HepG2 (cell line): Measurements from ENCODE around the gene MEGF6. TPM values are rescaled to one million over a fixed set of nuclear protein-coding genes. Genes with fewer than 3 reads are reported as not detected.

Source experiments
- ATAC-seq: fragments of 200-7000 bp; cut with Tn5 transposase; 3 replicates; pipeline ENCODE4 v1.9.1; 2020; ENCODE audit warnings: mild to moderate bottlenecking, moderate library complexity
- BruUV-seq: library from RNA; stranded (reverse); fragments of 400-500 nt; replicated peaks from 2 replicates; lab custom pipeline; 2021; lab: Mats Ljungman, UMichigan
- CTCF ChIA-PET: fragments of 300-600 bp; formaldehyde crosslinking; extraction: SDS; loops from one replicate; lab custom pipeline; 2021; ENCODE audit warnings: low total read pairs, inconsistent platforms, low intra/inter-chr PET ratio; lab: Yijun Ruan, JAX
- POLR2A ChIA-PET: fragments of 350-600 bp; sonication (Branson Sonifier 250); formaldehyde crosslinking; loops from one replicate; lab custom pipeline; 2020; ENCODE audit warnings: antibody characterized with exemption, inconsistent platforms; lab: Yijun Ruan, JAX
- DNase-seq: peaks from one replicate; pipeline ENCODE4 v3.0.0-alpha.2; 2015; ENCODE audit warnings: low spot score
- FAIRE-seq: peaks from 3 replicates; lab custom pipeline; 2011; peaks lifted over from hg19 to GRCh38; lab: Jason Lieb, UNC
- H2AFZ ChIP-seq: one replicate; pipeline ENCODE4 v1.6.1; 2011; ENCODE audit warnings: low read length, inconsistent platforms
- H3K27ac ChIP-seq: fragments of 300-600 bp; 3 replicates; pipeline ENCODE4 v1.8.0; 2011; ENCODE audit warnings: mixed run types, mild to moderate bottlenecking, mixed read lengths, low read length, inconsistent platforms; ENCODE audit not compliant: insufficient read depth; ENCODE audit errors: extremely low read length
- H3K27me3 ChIP-seq, 2 experiments: fragments of 200-600 bp in 1 of 2; 2 replicates in 1 of 2; 3 replicates in 1 of 2; pipeline versions ENCODE4 v1.6.0 to v1.8.0; 2011; ENCODE audit warnings: low read length in 2 of 2, mild to moderate bottlenecking in 2 of 2, moderate library complexity in 2 of 2, inconsistent platforms in 1 of 2; ENCODE audit not compliant: insufficient read depth in 2 of 2, control insufficient read depth in 1 of 2
- H3K36me3 ChIP-seq, 2 experiments: fragments of 200-600 bp in 1 of 2; replicated peaks in 1 of 2; 2 replicates in 1 of 2; 3 replicates in 1 of 2; pipeline versions ENCODE4 v1.5.1 to v1.8.0; 2011; ENCODE audit warnings: low read length in 2 of 2, inconsistent platforms in 1 of 2; ENCODE audit not compliant: insufficient read depth in 2 of 2, control insufficient read depth in 1 of 2
- H3K4me1 ChIP-seq: 2 replicates; pipeline ENCODE4 v1.5.1; 2012; ENCODE audit warnings: low read length, inconsistent platforms; ENCODE audit not compliant: insufficient read depth
- H3K4me2 ChIP-seq: 2 replicates; pipeline ENCODE4 v1.6.0; 2011; ENCODE audit warnings: low read depth, low read length, inconsistent platforms
- H3K4me3 ChIP-seq, 3 experiments: fragments of 200-600 bp in 1 of 3; sonication (generic), shearing (Covaris generic) in 1 of 3; replicated peaks in 1 of 3; 2 replicates each; pipeline ENCODE4 v1.5.1; 2011 to 2016; ENCODE audit warnings: low read length in 3 of 3, inconsistent platforms in 2 of 3, low read depth in 2 of 3, mild to moderate bottlenecking in 2 of 3, control low read depth in 1 of 3, mixed read lengths in 1 of 3; ENCODE audit not compliant: insufficient read depth in 1 of 3
- H3K79me2 ChIP-seq: one replicate; pipeline ENCODE4 v1.6.1; 2011; ENCODE audit warnings: low read length, inconsistent platforms; ENCODE audit not compliant: insufficient read depth
- H3K9ac ChIP-seq: 2 replicates; pipeline ENCODE4 v1.6.0; 2011; ENCODE audit warnings: mild to moderate bottlenecking, low read depth, low read length, inconsistent platforms; ENCODE audit not compliant: insufficient read depth
- H3K9me3 ChIP-seq: 2 replicates; pipeline ENCODE4 v1.5.1; 2012; ENCODE audit warnings: mild to moderate bottlenecking, low read length
- H4K20me1 ChIP-seq: 2 replicates; pipeline ENCODE4 v1.6.0; 2011; ENCODE audit warnings: inconsistent platforms, mild to moderate bottlenecking, low read length, moderate library complexity; ENCODE audit not compliant: insufficient read depth
- ASH2L ChIP-seq: fragments of 300-600, 200-600 bp; sonication (generic); IDR thresholded peaks from 2 replicates; pipeline ENCODE4 v1.7.0; 2017; ENCODE audit warnings: low read depth, mild to moderate bottlenecking, moderate library complexity, mixed read lengths, low read length; ENCODE audit not compliant: insufficient read length
- ATM ChIP-seq: fragments of 450-650 bp; IDR thresholded peaks from 2 replicates; pipeline ENCODE4 v1.7.1; 2017; ENCODE audit warnings: mild to moderate bottlenecking, borderline replicate concordance
- REST ChIP-seq, 2 experiments: IDR thresholded peaks; 2 replicates each; pipeline ENCODE4 v1.6.1; 2011 to 2012; ENCODE audit warnings: low read length in 2 of 2, borderline replicate concordance in 1 of 2, low read depth in 1 of 2, mild to moderate bottlenecking in 1 of 2, moderate library complexity in 1 of 2
- SALL2 ChIP-seq: sonication (generic); formaldehyde crosslinking; IDR thresholded peaks from 2 replicates; pipeline ENCODE4 v1.8.1; 2023; ENCODE audit warnings: mild to moderate bottlenecking, missing genetic modification reagents, inconsistent platforms
- SRSF9 ChIP-seq: fragments of 200-400 bp; formaldehyde crosslinking; IDR thresholded peaks from 2 replicates; pipeline ENCODE4 v1.6.1; 2018; ENCODE audit warnings: borderline replicate concordance, mild to moderate bottlenecking, low read depth, low read length; ENCODE audit not compliant: insufficient read depth, poor library complexity, severe bottlenecking
- WIZ ChIP-seq: sonication (generic); formaldehyde crosslinking; IDR thresholded peaks from 2 replicates; pipeline ENCODE4 v1.5.1; 2020; ENCODE audit warnings: mild to moderate bottlenecking, missing genetic modification reagents
- ZFP36L1 ChIP-seq: sonication (generic); formaldehyde crosslinking; IDR thresholded peaks from 2 replicates; pipeline ENCODE4 v1.8.0; 2022; ENCODE audit warnings: mild to moderate bottlenecking, missing genetic modification reagents, moderate library complexity
- ZNF207 ChIP-seq: fragments of 450-650 bp; IDR thresholded peaks from 2 replicates; pipeline ENCODE4 v1.6.1; 2016; ENCODE audit warnings: antibody characterized with exemption, borderline replicate concordance
- ZNF350 ChIP-seq: sonication (generic); formaldehyde crosslinking; IDR thresholded peaks from 2 replicates; pipeline ENCODE4 v1.4.0; 2020; ENCODE audit warnings: mild to moderate bottlenecking, low read depth, missing genetic modification reagents, borderline replicate concordance
- WGBS: methylation state at CpG from one replicate; pipeline ENCODE4 v1.1.6; 2017; ENCODE audit warnings: low lambda C conversion rate; 5-methylcytosine and 5-hydroxymethylcytosine counted together
- in situ Hi-C: cut with HindIII; loops from 2 replicates; pipeline ENCODE4 v1.10.0; 2017; ENCODE audit warnings: low pct_unique_long_range_greater_than_20kb; ENCODE audit not compliant: extremely low pct_ligation_motif_present
- intact Hi-C: fragments of 100-400 bp; cut with micrococcal nuclease; formaldehyde crosslinking; loops from one replicate; pipeline ENCODE4 v1.10.0; 2022; ENCODE audit not compliant: unreplicated experiment
- polyA plus RNA-seq, 8 experiments: library from polyadenylated mRNA; depleted of rRNA in 3 of 8; stranded (reverse) in 7 of 8; unstranded in 1 of 8; fragments of >200 nt; fragmentation: Illumina TruSeq in 4 of 8; extraction: Trizol in 4 of 8; gene quantifications; 2 replicates each; pipeline versions ENCODE4 v1.2.1 to v1.2.3, GENCODE V29; 2011 to 2016; ENCODE audit warnings: low read depth in 4 of 8, missing spikeins in 1 of 8, mixed read lengths in 1 of 8; ENCODE audit not compliant: insufficient read depth in 1 of 8
- total RNA-seq, 5 experiments: library from RNA; depleted of rRNA; stranded (reverse); fragments of >200 nt; fragmentation: Illumina TruSeq; extraction: Trizol; gene quantifications; 2 replicates each; pipeline ENCODE4 v1.2.3, GENCODE V29; 2016; ENCODE audit warnings: low read depth in 1 of 5

The MEGF6 gene
- total and polyA plus RNA-seq, 2 of the 13 experiments (the other 11 are each of a cell fraction or from before 2014, with no cell fraction given): 1.9 TPM

- TF ChIP-seq SALL2: no peak
Observed at GRCh38 chr1:3602375-3602774, 8.9 kb downstream of the MEGF6 start (continued).

- BruUV-seq: no TSS peak
- POLR2A ChIA-PET: no interaction called here
- 11% methylated on average over 9 of the region's 16 CpGs for WGBS
- Histone ChIP-seq H3K4me2 (no peak overlapping the region), H4K20me1 (0 out of 2 replicates have a peak, but pooled peaks cover 3% of the 10 kb centered on the region), H3K9ac (no peak overlapping the region), H2AFZ (no peak overlapping the region), H3K27ac (no peak overlapping the region), H3K4me1 (peaks cover 19% of the 10 kb centered on the region), H3K27me3 (peaks cover 25 to 96% of the 10 kb centered on the region in 2 experiments), H3K9me3 (no peaks in the 10 kb centered on the region), H3K4me3 (no peak overlapping the region), H3K79me2 (no peaks in the 10 kb centered on the region), H3K36me3 (no peaks in the 10 kb centered on the region)
- DNase-seq: no peak
- in situ Hi-C loops (no loop called here), intact Hi-C loops (no loop called here)
- TF ChIP-seq WIZ: no peak
- CTCF ChIA-PET: no interaction called here
- no peak for FAIRE-seq
- ATAC-seq: no peak
Observed at GRCh38 chr1:3601743-3602142, 9.6 kb downstream of the MEGF6 start.

- Histone ChIP-seq H3K36me3 (no peaks in the 10 kb centered on the region), H2AFZ (no peak overlapping the region), H3K9ac (no peak overlapping the region), H3K4me2 (no peak overlapping the region), H3K4me3 (no peak overlapping the region), H3K79me2 (no peaks in the 10 kb centered on the region), H3K27me3 (peaks cover 29 to 91% of the 10 kb centered on the region in 2 experiments), H4K20me1 (no peaks in the 10 kb centered on the region), H3K9me3 (no peaks in the 10 kb centered on the region), H3K4me1 (peaks cover 12% of the 10 kb centered on the region), H3K27ac (no peak overlapping the region)
- ChIA-PET CTCF (no interaction called here), POLR2A (no interaction called here)
- DNase-seq (no peak), ATAC-seq (no peak), FAIRE-seq (no peak)
- no TSS peak for BruUV-seq
- in situ Hi-C loops: no loop called here
- TF ChIP-seq REST (IDR thresholded peaks at IDR 0.05; ENCODE audit: borderline replicate concordance in 1 of 2, low read depth in 1 of 2, low read length in 2 of 2) (no peak), SRSF9 (no peak), ATM (no peak), ASH2L (no peak), ZFP36L1 (no peak), ZNF350 (CRISPR knock-in tag) (no peak), ZNF207 (no peak)
- intact Hi-C loops: no loop called here
- WGBS: 5% methylated on average over 5 of the region's 10 CpGs
Observed at GRCh38 chr1:3600354-3600753, 11.0 kb downstream of the MEGF6 start.
